Measurements from ENCODE around the gene ACR.
"Not testable (repeated sequence)": the region's sequence is repeated elsewhere in the genome, so short reads cannot be mapped to it uniquely, and the experiment has no call there.

Gene ACR

DNA sequence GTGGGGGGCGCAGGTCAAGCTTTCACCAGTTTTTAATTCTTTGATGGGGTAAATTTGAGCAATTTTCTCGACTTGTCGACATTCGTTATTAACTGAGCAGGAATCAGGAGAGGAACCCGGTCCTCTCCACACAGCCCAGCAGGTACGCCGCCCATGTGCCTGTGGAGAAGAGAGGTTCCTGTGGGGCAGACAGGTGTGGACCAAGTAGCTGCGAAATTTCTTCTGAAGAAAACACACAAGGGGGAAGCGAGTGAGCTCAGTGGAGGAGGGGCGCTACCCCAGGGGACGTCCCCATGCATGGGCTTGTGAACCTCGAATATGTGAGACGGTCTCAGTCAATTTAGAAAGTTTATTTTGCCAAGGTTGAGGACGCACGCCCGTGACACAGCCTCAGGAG is 45.9 kb downstream of the ACR start:
- DNase-seq, result not testable (repeated sequence)

DNA sequence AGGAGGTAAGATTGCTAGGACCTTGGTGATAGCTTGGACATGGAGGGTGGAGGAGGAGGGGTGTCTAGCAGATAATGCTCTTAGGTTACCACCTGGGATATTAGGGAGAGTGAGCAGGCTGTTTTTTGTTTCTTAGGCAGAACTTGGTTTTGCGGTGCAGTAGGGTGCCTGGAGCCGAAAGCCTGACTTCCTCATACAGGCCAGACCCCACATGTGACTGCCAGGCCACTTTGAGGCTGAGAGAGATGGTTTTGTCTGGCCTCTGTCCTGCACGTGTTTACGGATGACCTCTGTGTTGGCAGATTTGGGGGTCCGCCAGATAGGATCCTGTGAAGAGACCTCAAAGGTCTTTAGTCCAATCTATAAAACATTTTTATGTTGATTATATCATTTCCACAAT is 47.3 kb downstream of the ACR start:
- DNase-seq, result peak; percentile 7

- not testable (repeated sequence) for DNase-seq
Measured at GRCh38 chr22:50786936-50787335, 48.9 kb downstream of the ACR start.
